HepG2 (cell line): ENCODE results near the gene SND1. TPM values are rescaled to one million over a fixed set of nuclear protein-coding genes. Genes with fewer than 3 reads are reported as not detected.

Experiments used
- ATAC-seq: fragments of 200-7000 bp; cut with Tn5 transposase; 3 replicates; pipeline ENCODE4 v1.9.1; 2020; ENCODE audit warnings: mild to moderate bottlenecking, moderate library complexity
- BruUV-seq: library from RNA; stranded (reverse); fragments of 400-500 nt; replicated peaks from 2 replicates; lab custom pipeline; 2021; lab: Mats Ljungman, UMichigan
- CTCF ChIA-PET: fragments of 300-600 bp; formaldehyde crosslinking; extraction: SDS; loops from one replicate; lab custom pipeline; 2021; ENCODE audit warnings: low total read pairs, inconsistent platforms, low intra/inter-chr PET ratio; lab: Yijun Ruan, JAX
- POLR2A ChIA-PET: fragments of 350-600 bp; sonication (Branson Sonifier 250); formaldehyde crosslinking; loops from one replicate; lab custom pipeline; 2020; ENCODE audit warnings: antibody characterized with exemption, inconsistent platforms; lab: Yijun Ruan, JAX
- DNase-seq: peaks from one replicate; pipeline ENCODE4 v3.0.0-alpha.2; 2015; ENCODE audit warnings: low spot score
- FAIRE-seq: peaks from 3 replicates; lab custom pipeline; 2011; peaks lifted over from hg19 to GRCh38; lab: Jason Lieb, UNC
- H2AFZ ChIP-seq: one replicate; pipeline ENCODE4 v1.6.1; 2011; ENCODE audit warnings: low read length, inconsistent platforms
- H3K27ac ChIP-seq: fragments of 300-600 bp; 3 replicates; pipeline ENCODE4 v1.8.0; 2011; ENCODE audit warnings: mixed run types, mild to moderate bottlenecking, mixed read lengths, low read length, inconsistent platforms; ENCODE audit not compliant: insufficient read depth; ENCODE audit errors: extremely low read length
- H3K27me3 ChIP-seq, 2 experiments: fragments of 200-600 bp in 1 of 2; 2 replicates in 1 of 2; 3 replicates in 1 of 2; pipeline versions ENCODE4 v1.6.0 to v1.8.0; 2011; ENCODE audit warnings: low read length in 2 of 2, mild to moderate bottlenecking in 2 of 2, moderate library complexity in 2 of 2, inconsistent platforms in 1 of 2; ENCODE audit not compliant: insufficient read depth in 2 of 2, control insufficient read depth in 1 of 2
- H3K36me3 ChIP-seq, 2 experiments: fragments of 200-600 bp in 1 of 2; replicated peaks in 1 of 2; 2 replicates in 1 of 2; 3 replicates in 1 of 2; pipeline versions ENCODE4 v1.5.1 to v1.8.0; 2011; ENCODE audit warnings: low read length in 2 of 2, inconsistent platforms in 1 of 2; ENCODE audit not compliant: insufficient read depth in 2 of 2, control insufficient read depth in 1 of 2
- H3K4me1 ChIP-seq: 2 replicates; pipeline ENCODE4 v1.5.1; 2012; ENCODE audit warnings: low read length, inconsistent platforms; ENCODE audit not compliant: insufficient read depth
- H3K4me2 ChIP-seq: 2 replicates; pipeline ENCODE4 v1.6.0; 2011; ENCODE audit warnings: low read depth, low read length, inconsistent platforms
- H3K4me3 ChIP-seq, 3 experiments: fragments of 200-600 bp in 1 of 3; sonication (generic), shearing (Covaris generic) in 1 of 3; replicated peaks in 1 of 3; 2 replicates each; pipeline ENCODE4 v1.5.1; 2011 to 2016; ENCODE audit warnings: low read length in 3 of 3, inconsistent platforms in 2 of 3, low read depth in 2 of 3, mild to moderate bottlenecking in 2 of 3, control low read depth in 1 of 3, mixed read lengths in 1 of 3; ENCODE audit not compliant: insufficient read depth in 1 of 3
- H3K79me2 ChIP-seq: one replicate; pipeline ENCODE4 v1.6.1; 2011; ENCODE audit warnings: low read length, inconsistent platforms; ENCODE audit not compliant: insufficient read depth
- H3K9ac ChIP-seq: 2 replicates; pipeline ENCODE4 v1.6.0; 2011; ENCODE audit warnings: mild to moderate bottlenecking, low read depth, low read length, inconsistent platforms; ENCODE audit not compliant: insufficient read depth
- H3K9me3 ChIP-seq: 2 replicates; pipeline ENCODE4 v1.5.1; 2012; ENCODE audit warnings: mild to moderate bottlenecking, low read length
- H4K20me1 ChIP-seq: 2 replicates; pipeline ENCODE4 v1.6.0; 2011; ENCODE audit warnings: inconsistent platforms, mild to moderate bottlenecking, low read length, moderate library complexity; ENCODE audit not compliant: insufficient read depth
- ATM ChIP-seq: fragments of 450-650 bp; IDR thresholded peaks from 2 replicates; pipeline ENCODE4 v1.7.1; 2017; ENCODE audit warnings: mild to moderate bottlenecking, borderline replicate concordance
- CCAR2 ChIP-seq: fragments of 200-400 bp; formaldehyde crosslinking; optimal IDR thresholded peaks from 2 replicates; pipeline ENCODE3; 2018; ENCODE audit warnings: low read depth, mild to moderate bottlenecking, low read length, moderate library complexity
- CREM ChIP-seq, 2 experiments: sonication (generic) in 1 of 2; formaldehyde crosslinking in 1 of 2; IDR thresholded peaks; 2 replicates each; pipeline versions ENCODE4 v1.4.0 to v1.6.1; 2016 to 2020; ENCODE audit warnings: antibody characterized with exemption in 1 of 2, mild to moderate bottlenecking in 1 of 2, missing genetic modification reagents in 1 of 2
- GTF2F1 ChIP-seq: fragments of 150-350 bp; IDR thresholded peaks from 2 replicates; pipeline ENCODE4 v1.6.1; 2014; ENCODE audit warnings: low read length
- MED13 ChIP-seq: sonication (generic); formaldehyde crosslinking; IDR thresholded peaks from 2 replicates; pipeline ENCODE4 v1.5.0; 2020; ENCODE audit warnings: missing genetic modification reagents
- POGZ ChIP-seq: sonication (generic); formaldehyde crosslinking; IDR thresholded peaks from 2 replicates; pipeline ENCODE4 v1.4.0; 2020; ENCODE audit warnings: mild to moderate bottlenecking, missing genetic modification reagents
- ZNF329 ChIP-seq: sonication (generic); formaldehyde crosslinking; IDR thresholded peaks from 2 replicates; pipeline ENCODE4 v1.9.0; 2021; ENCODE audit warnings: low read depth, mild to moderate bottlenecking, missing genetic modification reagents
- ZNF670 ChIP-seq: sonication (generic); formaldehyde crosslinking; IDR thresholded peaks from 2 replicates; pipeline ENCODE4 v1.8.0; 2022; ENCODE audit warnings: mild to moderate bottlenecking, missing genetic modification reagents, borderline replicate concordance
- WGBS: methylation state at CpG from one replicate; pipeline ENCODE4 v1.1.6; 2017; ENCODE audit warnings: low lambda C conversion rate; 5-methylcytosine and 5-hydroxymethylcytosine counted together
- in situ Hi-C: cut with HindIII; loops from 2 replicates; pipeline ENCODE4 v1.10.0; 2017; ENCODE audit warnings: low pct_unique_long_range_greater_than_20kb; ENCODE audit not compliant: extremely low pct_ligation_motif_present
- intact Hi-C: fragments of 100-400 bp; cut with micrococcal nuclease; formaldehyde crosslinking; loops from one replicate; pipeline ENCODE4 v1.10.0; 2022; ENCODE audit not compliant: unreplicated experiment
- polyA plus RNA-seq, 8 experiments: library from polyadenylated mRNA; depleted of rRNA in 3 of 8; stranded (reverse) in 7 of 8; unstranded in 1 of 8; fragments of >200 nt; fragmentation: Illumina TruSeq in 4 of 8; extraction: Trizol in 4 of 8; gene quantifications; 2 replicates each; pipeline versions ENCODE4 v1.2.1 to v1.2.3, GENCODE V29; 2011 to 2016; ENCODE audit warnings: low read depth in 4 of 8, missing spikeins in 1 of 8, mixed read lengths in 1 of 8; ENCODE audit not compliant: insufficient read depth in 1 of 8
- total RNA-seq, 5 experiments: library from RNA; depleted of rRNA; stranded (reverse); fragments of >200 nt; fragmentation: Illumina TruSeq; extraction: Trizol; gene quantifications; 2 replicates each; pipeline ENCODE4 v1.2.3, GENCODE V29; 2016; ENCODE audit warnings: low read depth in 1 of 5
- TF ChIP-seq, protein P1 (sequence below): sonication (generic); formaldehyde crosslinking; IDR thresholded peaks from 2 replicates; pipeline ENCODE4 v1.4.0; 2020; ENCODE audit warnings: mild to moderate bottlenecking, missing genetic modification reagents

Gene SND1
- total and polyA plus RNA-seq, 2 of the 13 experiments (the other 11 are each of a cell fraction or from before 2014, with no cell fraction given): 110 to 182 TPM

DNA sequence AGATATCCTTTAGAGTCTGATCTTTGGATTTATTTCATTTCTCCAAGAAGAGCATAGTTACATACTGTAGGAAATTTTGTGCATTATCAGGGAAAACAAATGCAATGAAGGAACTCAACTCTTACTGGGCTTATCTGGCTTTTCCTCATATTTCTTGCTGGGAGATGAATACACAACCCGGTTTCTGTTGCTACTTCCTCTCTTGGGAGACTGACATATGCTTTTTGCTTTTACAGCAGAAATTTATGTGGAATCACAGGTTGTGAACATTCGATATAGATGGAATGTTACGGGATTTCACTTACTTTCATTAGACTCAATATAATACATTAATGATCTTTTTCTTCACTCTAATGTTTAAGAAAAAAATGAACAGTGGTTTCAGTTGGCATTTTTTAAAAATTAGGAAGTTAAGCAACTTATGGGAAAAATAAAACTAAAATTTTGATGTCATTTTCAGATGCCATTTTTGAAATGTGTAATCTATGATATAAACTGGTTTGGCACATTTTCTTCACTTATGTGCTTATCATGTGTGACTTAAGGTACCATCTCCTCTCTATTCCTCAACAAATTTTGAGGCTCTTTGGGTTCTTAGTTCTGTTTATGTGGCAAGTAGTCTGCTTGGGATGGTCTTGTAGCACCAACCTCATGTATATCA is 7.1 kb downstream of the SND1 start:
- no peak for TF ChIP-seq GTF2F1
- TF ChIP-seq, all 625 proteins: peak for 0

DNA sequence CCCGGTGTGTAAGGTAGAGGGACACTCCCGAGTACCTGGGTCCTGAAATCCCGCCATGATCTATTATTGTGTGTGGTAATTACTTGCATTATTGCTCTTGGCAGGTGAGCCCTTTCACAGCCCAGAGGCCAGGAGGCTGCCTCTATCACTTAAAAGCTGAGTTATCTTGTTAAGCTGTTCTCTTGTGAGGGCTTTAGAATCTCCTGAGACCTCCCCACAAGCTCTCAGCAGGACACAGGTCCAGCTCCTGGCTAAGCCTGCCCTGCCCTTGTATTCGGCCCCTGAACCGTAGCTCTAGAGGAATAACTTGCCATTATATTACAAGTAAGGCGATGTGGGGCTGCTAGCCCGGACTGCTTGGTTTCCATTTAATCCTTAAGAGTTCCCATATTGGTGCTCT is 13.9 kb downstream of the SND1 start:
- Histone ChIP-seq H3K79me2 (peaks cover 92% of the 10 kb centered on the region), H4K20me1 (peaks cover 47% of the 10 kb centered on the region), H3K27me3 (no peaks in the 10 kb centered on the region), H3K9ac (no peak overlapping the region), H3K27ac (no peak overlapping the region), H3K4me1 (peaks cover 36% of the 10 kb centered on the region), H2AFZ (no peak overlapping the region), H3K36me3 (peaks cover 9 to 61% of the 10 kb centered on the region in 2 experiments), H3K4me2 (no peak overlapping the region), H3K4me3 (no peak overlapping the region), H3K9me3 (no peaks in the 10 kb centered on the region)
- ChIA-PET POLR2A (no interaction called here), CTCF (no interaction called here)
- 85% methylated on average over 7 of the region's 7 CpGs for WGBS
- in situ Hi-C loops (no loop called here), intact Hi-C loops (no loop called here)
- no peak for DNase-seq
- no peak for FAIRE-seq
- no TSS peak for BruUV-seq
- ATAC-seq: no peak; the same call in 2 of the 3 replicates
- no peak for TF ChIP-seq ATM
- TF ChIP-seq CCAR2: no peak
- TF ChIP-seq CREM (IDR thresholded peaks at IDR 0.05): no peak
- no peak for TF ChIP-seq CREM (CRISPR knock-in tag; IDR thresholded peaks at IDR 0.05)
- no peak for TF ChIP-seq POGZ
- TF ChIP-seq ZNF670 (CRISPR knock-in tag): no peak
- TF ChIP-seq ZNF329 (CRISPR knock-in tag): no peak
- TF ChIP-seq, protein P1, sequence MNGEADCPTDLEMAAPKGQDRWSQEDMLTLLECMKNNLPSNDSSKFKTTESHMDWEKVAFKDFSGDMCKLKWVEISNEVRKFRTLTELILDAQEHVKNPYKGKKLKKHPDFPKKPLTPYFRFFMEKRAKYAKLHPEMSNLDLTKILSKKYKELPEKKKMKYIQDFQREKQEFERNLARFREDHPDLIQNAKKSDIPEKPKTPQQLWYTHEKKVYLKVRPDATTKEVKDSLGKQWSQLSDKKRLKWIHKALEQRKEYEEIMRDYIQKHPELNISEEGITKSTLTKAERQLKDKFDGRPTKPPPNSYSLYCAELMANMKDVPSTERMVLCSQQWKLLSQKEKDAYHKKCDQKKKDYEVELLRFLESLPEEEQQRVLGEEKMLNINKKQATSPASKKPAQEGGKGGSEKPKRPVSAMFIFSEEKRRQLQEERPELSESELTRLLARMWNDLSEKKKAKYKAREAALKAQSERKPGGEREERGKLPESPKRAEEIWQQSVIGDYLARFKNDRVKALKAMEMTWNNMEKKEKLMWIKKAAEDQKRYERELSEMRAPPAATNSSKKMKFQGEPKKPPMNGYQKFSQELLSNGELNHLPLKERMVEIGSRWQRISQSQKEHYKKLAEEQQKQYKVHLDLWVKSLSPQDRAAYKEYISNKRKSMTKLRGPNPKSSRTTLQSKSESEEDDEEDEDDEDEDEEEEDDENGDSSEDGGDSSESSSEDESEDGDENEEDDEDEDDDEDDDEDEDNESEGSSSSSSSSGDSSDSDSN (CRISPR knock-in tag): no peak
- TF ChIP-seq MED13 (CRISPR knock-in tag): no peak

More for the DNA sequence above, 7.1 kb downstream of the SND1 start:
- BruUV-seq: no TSS peak
- WGBS: 95% methylated on average over 3 of the region's 3 CpGs
- no peaks in the 10 kb centered on the region for H3K27me3 ChIP-seq
- no peak overlapping the region for H3K9ac ChIP-seq
- no peak overlapping the region for H3K27ac ChIP-seq
- H3K4me2 ChIP-seq: no peak overlapping the region
- no peak overlapping the region for H3K4me3 ChIP-seq
- CTCF ChIA-PET: no interaction called here
- no peak for FAIRE-seq
- peaks cover 63% of the 10 kb centered on the region for H4K20me1 ChIP-seq
- peaks cover 5 to 65% of the 10 kb centered on the region in 2 experiments; a peak in 4 of 5 replicates for H3K36me3 ChIP-seq
- ATAC-seq: no peak
- in situ Hi-C loops (no loop called here), intact Hi-C loops (loop anchor here (10.0 kb wide), 2 partner anchors 74 to 264 kb away; partner anchors contain the start of genes ARF5, GCC1 and ZNF800)
- peaks cover 59% of the 10 kb centered on the region for H3K4me1 ChIP-seq
- H3K9me3 ChIP-seq: no peaks in the 10 kb centered on the region
- DNase-seq: no peak
- POLR2A ChIA-PET: no interaction called here
- no peak overlapping the region for H2AFZ ChIP-seq
- peaks cover 97% of the 10 kb centered on the region for H3K79me2 ChIP-seq
